CD4-positive, alpha-beta T cell (primary cell): ENCODE results near the gene SLC39A5. TPM values are rescaled to one million over a fixed set of nuclear protein-coding genes. Genes with fewer than 3 reads are reported as not detected.

Experiments
- ATAC-seq: fragments of 200-7000 bp; cut with Tn5 transposase; one replicate; pipeline ENCODE4 v1.10.0; 2022; ENCODE audit warnings: mild to moderate bottlenecking; ENCODE audit not compliant: poor library complexity
- CTCF ChIA-PET: fragments of 350-600 bp; sonication (Branson Sonifier 250); formaldehyde crosslinking; loops from one replicate; lab custom pipeline; 2021; ENCODE audit warnings: antibody characterized with exemption, inconsistent platforms; lab: Charles Lee
- POLR2A ChIA-PET: fragments of 350-600 bp; sonication (Branson Sonifier 250); formaldehyde crosslinking; loops from one replicate; lab custom pipeline; 2021; ENCODE audit warnings: antibody characterized with exemption, inconsistent platforms; lab: Charles Lee
- DNase-seq, 14 experiments: peaks; one replicate each; pipeline ENCODE4 v3.0.0-alpha.2; 2013 to 2020; ENCODE audit warnings: mixed read lengths in 2 of 14
- H3K27ac ChIP-seq, 2 donors: one replicate each; pipeline versions ENCODE4 v1.5.1 to v1.7.0; 2013; ENCODE audit warnings: low read length in 2 of 2, low read depth in 1 of 2, mild to moderate bottlenecking in 1 of 2
- H3K27me3 ChIP-seq, 2 experiments: 1 replicate in 1 of 2; 2 replicates in 1 of 2; pipeline versions ENCODE4 v1.6.1 to v1.7.0; 2013; ENCODE audit warnings: low read length in 2 of 2, control low read depth in 1 of 2, mild to moderate bottlenecking in 1 of 2, moderate library complexity in 1 of 2; ENCODE audit not compliant: insufficient read depth in 2 of 2, control insufficient read depth in 1 of 2
- H3K36me3 ChIP-seq: one replicate; pipeline ENCODE4 v1.6.1; 2013; ENCODE audit warnings: low read length, control low read depth; ENCODE audit not compliant: insufficient read depth
- H3K4me1 ChIP-seq: one replicate; pipeline ENCODE4 v1.6.1; 2013; ENCODE audit warnings: low read length, control low read depth; ENCODE audit not compliant: insufficient read depth
- H3K4me3 ChIP-seq: one replicate; pipeline ENCODE4 v1.5.1; 2013; ENCODE audit warnings: mild to moderate bottlenecking, low read length, moderate library complexity
- H3K9me3 ChIP-seq, 2 experiments: 1 replicate in 1 of 2; 2 replicates in 1 of 2; pipeline versions ENCODE4 v1.6.1 to v1.7.0; 2013; ENCODE audit warnings: low read length in 2 of 2, mild to moderate bottlenecking in 2 of 2, control low read depth in 1 of 2, moderate library complexity in 1 of 2; ENCODE audit not compliant: control insufficient read depth in 1 of 2, insufficient read depth in 1 of 2
- H3K27ac Mint-ChIP-seq: one replicate; pipeline ENCODE4 v1.8.0; 2020; ENCODE audit warnings: mixed read lengths
- H3K27me3 Mint-ChIP-seq: one replicate; pipeline ENCODE4 v1.8.0; 2021; ENCODE audit warnings: mixed read lengths
- H3K36me3 Mint-ChIP-seq: one replicate; pipeline ENCODE4 v1.8.0; 2021; ENCODE audit warnings: low read depth, mixed read lengths
- H3K4me1 Mint-ChIP-seq: one replicate; pipeline ENCODE4 v1.8.0; 2021; ENCODE audit warnings: low read depth, mixed read lengths
- H3K4me3 Mint-ChIP-seq: one replicate; pipeline ENCODE4 v1.8.0; 2020; ENCODE audit warnings: mild to moderate bottlenecking, mixed read lengths
- H3K9me3 Mint-ChIP-seq: one replicate; pipeline ENCODE4 v1.8.0; 2020; ENCODE audit warnings: mixed read lengths
- intact Hi-C, 2 experiments: fragments of 100-400 bp; cut with DNase I in 1 of 2; cut with micrococcal nuclease in 1 of 2; formaldehyde crosslinking; loops; one replicate each; pipeline versions ENCODE4 v1.15.1 to v1.9.0; 2023 to 2025; cut with DNase I, micrococcal nuclease
- total RNA-seq, 174 experiments: library from RNA in 2 of 174; stranded (reverse) in 2 of 174; gene quantifications; one replicate each; pipeline ENCODE4 v1.2.3 and lab custom pipeline; 2021 to 2026
- TF ChIP-seq, protein P1 (sequence below): fragments of 200-600 bp; IDR thresholded peaks from one replicate; pipeline ENCODE4 v1.8.0; 2022; ENCODE audit warnings: antibody characterized with exemption, mild to moderate bottlenecking

SLC39A5 gene
- total RNA-seq, 2 experiments from 2014 or later, result 0.33 TPM; not detected in 1

DNA sequence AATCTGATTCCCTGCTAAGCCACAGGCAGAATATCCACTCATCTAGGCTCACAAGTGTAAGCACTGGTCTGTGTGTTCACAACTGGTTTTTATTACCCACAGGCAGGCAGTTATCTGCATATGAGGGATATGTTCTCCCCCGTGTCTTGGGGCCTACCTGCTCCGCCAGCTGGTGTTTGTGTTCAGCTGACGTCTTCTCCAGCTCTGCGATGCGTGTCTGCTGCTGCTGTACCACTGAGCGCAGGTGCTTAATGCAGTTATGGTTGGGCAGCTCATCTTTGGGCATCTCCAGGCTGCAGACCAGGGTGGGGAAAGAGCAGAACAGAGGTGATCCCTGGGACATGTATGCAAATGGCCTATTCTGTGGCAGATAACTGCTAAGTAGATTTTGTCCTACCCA lies 21.8 kb upstream of the SLC39A5 start:
- TF ChIP-seq, protein P1, sequence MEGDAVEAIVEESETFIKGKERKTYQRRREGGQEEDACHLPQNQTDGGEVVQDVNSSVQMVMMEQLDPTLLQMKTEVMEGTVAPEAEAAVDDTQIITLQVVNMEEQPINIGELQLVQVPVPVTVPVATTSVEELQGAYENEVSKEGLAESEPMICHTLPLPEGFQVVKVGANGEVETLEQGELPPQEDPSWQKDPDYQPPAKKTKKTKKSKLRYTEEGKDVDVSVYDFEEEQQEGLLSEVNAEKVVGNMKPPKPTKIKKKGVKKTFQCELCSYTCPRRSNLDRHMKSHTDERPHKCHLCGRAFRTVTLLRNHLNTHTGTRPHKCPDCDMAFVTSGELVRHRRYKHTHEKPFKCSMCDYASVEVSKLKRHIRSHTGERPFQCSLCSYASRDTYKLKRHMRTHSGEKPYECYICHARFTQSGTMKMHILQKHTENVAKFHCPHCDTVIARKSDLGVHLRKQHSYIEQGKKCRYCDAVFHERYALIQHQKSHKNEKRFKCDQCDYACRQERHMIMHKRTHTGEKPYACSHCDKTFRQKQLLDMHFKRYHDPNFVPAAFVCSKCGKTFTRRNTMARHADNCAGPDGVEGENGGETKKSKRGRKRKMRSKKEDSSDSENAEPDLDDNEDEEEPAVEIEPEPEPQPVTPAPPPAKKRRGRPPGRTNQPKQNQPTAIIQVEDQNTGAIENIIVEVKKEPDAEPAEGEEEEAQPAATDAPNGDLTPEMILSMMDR, result no peak
- no peaks in the 10 kb centered on the region for H3K9me3 Mint-ChIP-seq
- peaks cover 78% of the 10 kb centered on the region for H3K36me3 Mint-ChIP-seq
- Histone ChIP-seq H3K27ac (no peak overlapping the region), H3K9me3 (no peaks in the 10 kb centered on the region), H3K27me3 (no peaks in the 10 kb centered on the region), H3K4me3 (no peak overlapping the region), H3K36me3 (peaks cover 73% of the 10 kb centered on the region), H3K4me1 (no peaks in the 10 kb centered on the region)
- ChIA-PET POLR2A (interaction anchor here (1.4 kb wide), 1 partner anchor 18 kb away, joined by 5 read pairs; the partner anchor contains the start of gene SMARCC2), CTCF (interaction anchor here (0.6 to 4.5 kb wide), 3 partner anchors 14 to 366 kb away, joined by 3 to 26 read pairs (median 14); partner anchors contain the start of genes NABP2, RNF41 and SMARCC2)
- no peaks in the 10 kb centered on the region for H3K27me3 Mint-ChIP-seq
- intact Hi-C loops, result loop anchor here in 1 of 2 experiments (5.0 kb wide), 1 partner anchor 254 kb away; no protein-coding TSS in a partner anchor
- no peaks in the 10 kb centered on the region for H3K4me1 Mint-ChIP-seq
- no peak for DNase-seq
- H3K4me3 Mint-ChIP-seq, result no peak overlapping the region
- H3K27ac Mint-ChIP-seq, result no peak overlapping the region
- ATAC-seq, result no peak

DNA sequence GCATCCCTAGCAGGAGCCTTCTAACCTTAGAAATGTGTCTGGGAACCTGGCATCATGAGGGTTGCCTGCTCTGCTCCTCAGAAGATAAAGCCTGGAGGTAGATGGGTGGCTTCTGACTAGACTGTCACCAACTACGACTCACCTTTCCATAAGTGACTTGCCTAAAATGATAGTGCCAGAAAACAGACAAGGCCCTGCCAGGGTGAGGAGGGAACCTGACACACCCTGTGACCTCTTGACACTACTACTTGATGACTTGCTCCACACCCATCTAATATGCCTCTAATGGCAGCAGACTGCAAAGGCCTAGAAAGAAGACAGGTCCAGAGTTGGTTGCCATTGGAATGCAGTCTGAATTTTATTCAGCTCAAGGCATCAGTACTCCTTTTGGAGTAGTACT lies 17.5 kb upstream of the SLC39A5 start:
- Mint-ChIP-seq H3K4me1 (peaks cover 12% of the 10 kb centered on the region), H3K36me3 (peaks cover 77% of the 10 kb centered on the region), H3K27ac (no peak overlapping the region), H3K9me3 (no peaks in the 10 kb centered on the region), H3K27me3 (no peaks in the 10 kb centered on the region), H3K4me3 (no peak overlapping the region)
- H3K4me1 ChIP-seq, result no peaks in the 10 kb centered on the region
- TF ChIP-seq, protein P1, result no peak
- intact Hi-C loops, result no loop called here
- H3K27me3 ChIP-seq, result no peaks in the 10 kb centered on the region
- POLR2A ChIA-PET, result no interaction called here
- CTCF ChIA-PET, result interaction anchor here (1.2 to 1.3 kb wide), 2 partner anchors 23 to 165 kb away, joined by 3 to 4 read pairs; partner anchors contain the start of gene SMARCC2
- peaks cover 71% of the 10 kb centered on the region for H3K36me3 ChIP-seq
- DNase-seq (no peak), ATAC-seq (no peak)
- no peak overlapping the region for H3K27ac ChIP-seq
- no peak overlapping the region for H3K4me3 ChIP-seq
- no peaks in the 10 kb centered on the region for H3K9me3 ChIP-seq

DNA sequence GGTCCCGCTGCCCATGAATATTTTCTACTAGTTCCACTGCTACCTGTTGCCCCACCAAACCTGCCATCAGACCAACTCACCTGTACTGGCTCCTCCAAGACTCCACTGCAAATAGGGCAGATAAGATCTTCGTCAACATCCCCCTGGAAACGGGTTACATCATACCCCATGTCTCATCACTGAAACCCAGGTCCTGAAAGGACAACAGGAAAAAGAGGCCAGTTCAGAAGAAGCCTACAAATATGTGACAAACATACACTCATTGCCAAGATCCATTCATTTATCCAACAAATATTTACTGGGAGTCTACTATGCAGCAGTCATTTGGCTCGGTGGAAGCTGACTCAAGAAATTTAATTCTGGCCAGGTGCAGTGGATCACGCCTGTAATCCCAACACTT lies 16.0 kb upstream of the SLC39A5 start:
- POLR2A ChIA-PET, result interaction anchor here (1.1 kb wide), 1 partner anchor 146 kb away, joined by 3 read pairs; the partner anchor contains the start of gene STAT2
- Histone ChIP-seq H3K9me3 (no peaks in the 10 kb centered on the region), H3K27ac (no peak overlapping the region), H3K36me3 (peaks cover 66% of the 10 kb centered on the region), H3K27me3 (no peaks in the 10 kb centered on the region), H3K4me1 (no peaks in the 10 kb centered on the region), H3K4me3 (no peak overlapping the region)
- H3K9me3 Mint-ChIP-seq, result no peaks in the 10 kb centered on the region
- no peak overlapping the region for H3K4me3 Mint-ChIP-seq
- CTCF ChIA-PET, result no interaction called here
- intact Hi-C loops, result no loop called here
- TF ChIP-seq, protein P1, result no peak
- H3K36me3 Mint-ChIP-seq, result peaks cover 66% of the 10 kb centered on the region
- no peak for ATAC-seq
- DNase-seq, result no peak
- H3K4me1 Mint-ChIP-seq, result peaks cover 12% of the 10 kb centered on the region
- H3K27ac Mint-ChIP-seq, result no peak overlapping the region
- no peaks in the 10 kb centered on the region for H3K27me3 Mint-ChIP-seq
